ENCODE results near the gene SMARCA5.

Gene SMARCA5

DNA sequence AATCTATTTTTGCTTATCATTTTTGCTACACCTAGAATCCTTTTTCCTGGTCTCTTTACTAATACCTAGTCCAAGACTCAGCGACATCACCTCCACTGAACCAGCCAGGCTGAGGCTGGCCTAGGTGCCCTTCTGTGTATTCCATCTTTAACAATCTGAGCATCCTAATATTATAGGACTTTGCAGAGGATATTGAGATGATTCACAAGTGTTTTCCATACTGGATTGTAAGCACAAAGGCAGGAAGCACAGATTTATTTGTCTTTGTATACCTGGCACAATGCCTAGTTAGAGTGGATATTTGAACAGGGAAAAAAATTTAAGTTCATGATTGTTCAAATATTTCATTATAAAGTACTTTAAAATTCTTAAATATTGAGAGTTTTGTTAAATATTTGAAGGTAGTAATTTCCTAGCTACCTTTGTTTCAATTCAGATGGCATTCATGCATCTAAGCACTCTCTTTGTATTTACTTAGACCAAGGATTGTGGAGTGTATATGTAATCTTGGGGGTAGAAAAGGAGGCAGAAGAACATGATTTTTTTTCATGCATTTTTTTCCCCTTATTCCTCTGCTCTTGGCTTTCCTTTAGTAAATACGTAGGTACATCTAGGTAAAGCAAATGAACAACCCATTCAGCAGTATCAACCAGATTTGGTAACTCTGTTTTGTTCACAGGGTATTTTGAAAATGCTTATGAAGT, 18.4 kb downstream of the SMARCA5 start:
- FAIRE-seq (no peak), DNase-seq (ENCODE audit: extremely low spot score, insufficient read length, low read depth) (no peak)

DNA sequence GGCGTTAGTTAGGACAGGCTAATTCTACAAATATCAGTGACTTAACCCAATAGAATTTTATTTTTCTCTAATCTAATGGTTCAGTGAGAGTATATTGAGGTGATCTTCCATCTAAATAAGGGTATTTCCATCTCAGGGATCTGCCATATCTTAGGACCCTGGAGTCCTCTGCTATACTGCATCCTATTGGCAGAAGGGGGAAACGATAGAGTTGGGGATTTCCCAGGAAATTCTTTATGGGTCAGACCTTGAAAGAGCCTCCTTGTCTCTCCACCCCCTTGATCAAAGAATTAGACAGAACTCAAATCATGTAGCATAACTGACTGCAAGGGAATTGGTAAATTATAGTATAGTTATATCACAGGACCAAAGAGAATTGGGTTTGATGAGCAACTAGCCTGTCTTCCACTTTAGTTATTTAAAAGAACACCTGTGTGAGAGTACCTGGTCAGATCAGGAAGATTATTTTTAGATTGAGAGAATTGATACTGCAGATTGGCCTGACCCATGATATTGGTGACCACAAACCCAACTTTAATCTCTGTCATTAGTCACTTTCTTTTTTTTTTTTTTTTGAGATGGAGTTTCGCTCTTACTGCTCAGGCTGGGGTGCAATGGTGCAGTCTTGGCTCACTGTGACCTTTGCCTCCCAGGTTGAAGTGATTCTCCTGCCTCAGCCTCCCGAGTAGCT, 25.6 kb downstream of the SMARCA5 start:
- FAIRE-seq: peak; percentile 15

DNA sequence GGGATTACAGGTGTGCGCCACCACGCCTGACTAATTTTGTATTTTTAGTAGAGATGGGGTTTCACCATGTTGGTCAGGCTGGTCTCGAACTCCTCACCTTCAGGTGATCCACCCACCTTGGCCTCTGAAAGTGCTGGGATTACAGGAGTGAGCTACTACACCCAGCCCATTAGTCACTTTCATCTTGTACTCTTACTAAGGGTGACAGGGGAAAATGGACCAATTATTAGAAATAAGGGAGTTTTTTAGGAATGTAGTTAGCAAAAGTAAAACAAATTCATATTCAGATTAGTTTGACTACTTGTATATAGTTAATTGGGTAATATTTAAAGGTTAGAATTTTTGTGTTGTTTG, 26.1 kb downstream of the SMARCA5 start:
- no peak for DNase-seq (ENCODE audit: extremely low spot score, insufficient read length, low read depth)
- no peak for FAIRE-seq

More for the DNA sequence above, 25.6 kb downstream of the SMARCA5 start:
- no peak for DNase-seq (ENCODE audit: extremely low spot score, insufficient read length, low read depth)

DNA sequence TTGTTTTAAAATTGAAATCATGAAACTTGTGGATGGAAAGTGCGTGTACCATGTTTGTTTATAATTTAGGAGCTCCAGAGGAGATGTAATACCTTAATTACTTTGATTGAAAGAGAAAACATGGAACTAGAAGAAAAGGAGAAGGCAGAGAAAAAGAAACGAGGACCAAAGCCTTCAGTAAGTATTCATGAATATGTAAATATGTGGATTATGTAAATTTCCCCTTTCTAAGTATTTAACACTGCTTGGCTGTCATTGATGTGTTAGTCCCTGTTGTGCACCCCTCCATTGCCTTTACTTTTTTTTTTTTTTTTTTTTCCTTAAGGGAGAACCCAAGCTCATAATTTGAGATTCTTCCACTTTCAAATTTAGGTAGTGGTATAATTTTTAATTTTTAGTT, 36.4 kb downstream of the SMARCA5 start:
- no peak for FAIRE-seq
- no peak for DNase-seq (ENCODE audit: extremely low spot score, insufficient read length, low read depth)

DNA sequence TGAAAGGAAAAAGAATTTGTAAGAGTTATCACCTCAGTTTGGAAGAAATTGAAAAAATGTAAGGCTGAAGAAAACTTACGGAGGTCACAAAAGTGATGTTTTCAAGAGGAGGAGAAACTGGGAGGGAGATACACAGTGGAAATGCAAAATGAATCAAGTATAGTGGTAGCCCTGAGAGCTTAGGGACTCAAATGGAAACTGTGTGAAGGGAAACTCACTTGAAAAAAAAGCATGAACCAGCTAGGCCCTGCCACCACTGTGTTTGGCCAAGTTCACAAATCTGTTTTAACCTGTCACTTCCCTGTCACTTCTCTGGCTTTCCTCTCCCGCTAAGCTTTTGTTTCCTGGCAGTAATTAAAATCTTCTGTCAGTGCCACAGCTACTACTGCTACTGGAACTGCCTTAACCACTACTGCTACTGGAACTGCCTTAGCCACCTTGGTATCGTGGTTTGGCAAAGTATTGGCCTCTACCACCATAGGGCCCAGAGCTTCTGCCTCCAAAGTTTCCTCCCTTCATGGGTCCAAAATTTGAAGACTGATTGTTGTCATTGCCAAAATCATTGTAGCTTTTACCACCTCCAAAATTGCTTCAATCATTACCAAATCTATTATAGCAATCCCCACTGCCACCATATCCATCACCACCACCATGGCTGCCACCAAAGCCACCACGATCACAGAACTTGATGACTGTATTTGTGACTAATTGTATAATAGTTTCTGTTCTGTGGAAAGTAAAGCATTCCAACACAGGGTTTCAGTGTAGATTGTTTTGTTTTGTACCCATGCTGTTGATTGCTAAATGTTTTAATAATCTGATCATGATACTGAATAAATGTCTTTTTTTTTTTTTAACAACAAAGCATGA, 41.5 kb downstream of the SMARCA5 start:
- DNase-seq (ENCODE audit: extremely low spot score, insufficient read length, low read depth): no peak
- peak; percentile 75 for FAIRE-seq

DNA sequence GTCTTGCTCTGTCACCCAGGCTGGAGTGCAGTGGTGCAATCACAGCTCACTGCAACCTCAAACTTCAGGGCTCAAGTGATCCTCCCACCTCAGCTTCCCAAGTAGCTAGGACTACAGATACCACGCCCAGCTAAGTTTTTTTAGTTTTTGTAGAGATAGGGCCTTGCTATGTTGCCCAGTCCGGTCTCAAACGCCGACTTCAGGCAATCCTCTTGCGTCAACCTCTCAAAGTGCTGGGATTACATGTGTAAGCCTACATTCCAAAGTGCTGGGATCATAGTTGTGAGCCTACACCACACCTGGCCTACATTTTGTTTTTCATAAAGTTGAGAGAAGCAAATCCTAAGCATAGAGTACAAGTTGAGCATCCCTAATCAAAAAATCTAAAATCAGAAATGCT, 42.2 kb downstream of the SMARCA5 start:
- DNase-seq (ENCODE audit: extremely low spot score, insufficient read length, low read depth) (no peak), FAIRE-seq (no peak)

DNA sequence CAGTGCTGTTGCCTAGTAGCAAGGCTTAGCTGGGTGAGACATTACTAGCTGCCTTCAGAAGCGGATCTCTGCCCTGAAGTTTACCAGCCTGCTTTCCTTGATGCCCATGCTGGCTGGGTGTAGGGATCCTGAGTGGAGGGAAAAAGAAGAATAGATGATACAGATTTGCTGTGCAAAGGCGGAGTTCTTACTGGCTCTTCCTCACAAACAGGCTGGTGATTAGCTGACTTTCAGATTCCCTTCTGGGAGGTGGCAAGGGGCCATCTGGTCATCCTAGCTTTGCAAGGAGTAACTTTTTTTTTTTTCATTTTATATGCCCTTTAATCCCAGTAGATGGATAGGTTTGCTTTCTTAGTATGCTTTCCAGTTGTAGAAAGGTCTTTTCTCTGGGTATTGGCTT, 44.8 kb downstream of the SMARCA5 start:
- DNase-seq (ENCODE audit: extremely low spot score, insufficient read length, low read depth) (no peak), FAIRE-seq (no peak)

DNA sequence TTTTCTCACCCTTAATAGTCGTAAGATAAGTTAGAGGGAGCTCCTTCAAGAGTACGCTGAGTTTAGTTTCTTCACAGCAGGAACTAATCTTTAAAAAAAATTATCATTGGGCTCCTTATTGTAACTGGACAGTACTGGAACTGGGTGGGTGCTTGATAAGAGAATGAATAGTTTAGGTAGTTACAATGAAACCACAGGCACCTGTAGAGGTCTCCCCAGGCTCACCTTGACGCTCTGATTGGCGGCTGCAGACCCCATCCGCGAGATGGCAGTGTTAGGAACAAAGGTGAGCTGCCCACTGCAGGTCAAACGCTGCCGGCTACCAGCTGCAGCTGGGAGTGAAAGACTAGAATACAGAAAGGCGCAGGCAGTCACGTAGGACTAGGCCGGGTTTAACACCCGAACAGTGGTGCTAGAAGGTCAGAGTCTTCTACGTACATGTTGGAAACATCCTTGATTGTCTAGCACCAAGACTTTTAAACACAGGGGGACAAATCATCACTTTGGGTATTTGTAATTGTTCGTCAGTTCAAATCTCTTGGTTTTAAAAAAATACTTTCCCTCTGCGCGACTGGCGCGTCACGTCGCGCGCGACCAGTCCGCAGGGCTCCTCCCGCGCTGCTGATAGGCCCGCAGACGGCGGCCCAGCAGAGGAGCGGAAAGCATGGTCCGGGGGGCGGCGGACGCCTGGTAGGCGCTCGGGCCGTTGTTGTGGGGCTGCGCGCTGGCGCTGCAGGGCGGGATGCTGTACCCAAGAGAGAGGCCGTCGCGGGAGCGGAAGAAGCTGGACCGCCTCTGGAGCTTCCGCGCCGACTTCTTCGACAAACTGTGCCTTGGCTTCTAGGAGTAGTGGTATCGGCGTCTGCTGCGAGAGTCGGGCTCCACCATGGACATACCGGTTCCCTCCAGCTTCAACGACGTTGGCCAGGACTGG, 45.6 kb downstream of the SMARCA5 start:
- FAIRE-seq (peak; percentile 87), DNase-seq (ENCODE audit: extremely low spot score, insufficient read length, low read depth) (peak; percentile 53)

DNA sequence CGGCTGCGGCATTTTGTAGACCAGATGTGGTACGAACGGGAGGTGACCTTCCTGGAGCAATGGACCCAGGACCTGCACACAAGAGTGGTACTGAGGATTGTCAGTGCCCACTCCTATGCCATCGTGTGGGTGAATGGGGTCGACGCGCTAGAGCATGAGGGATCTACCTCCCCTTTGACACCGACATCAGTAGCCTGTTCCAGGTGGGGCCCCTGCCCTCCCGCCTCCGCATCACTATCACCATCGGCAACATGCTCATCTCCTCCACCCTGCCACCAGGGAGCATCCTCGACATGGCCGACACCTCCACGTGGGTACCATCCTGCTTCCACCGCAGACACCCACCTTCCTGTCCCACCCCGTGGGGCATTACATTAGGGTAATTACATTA, 46.2 kb downstream of the SMARCA5 start:
- FAIRE-seq: no peak
- no peak for DNase-seq (ENCODE audit: extremely low spot score, insufficient read length, low read depth)

DNA sequence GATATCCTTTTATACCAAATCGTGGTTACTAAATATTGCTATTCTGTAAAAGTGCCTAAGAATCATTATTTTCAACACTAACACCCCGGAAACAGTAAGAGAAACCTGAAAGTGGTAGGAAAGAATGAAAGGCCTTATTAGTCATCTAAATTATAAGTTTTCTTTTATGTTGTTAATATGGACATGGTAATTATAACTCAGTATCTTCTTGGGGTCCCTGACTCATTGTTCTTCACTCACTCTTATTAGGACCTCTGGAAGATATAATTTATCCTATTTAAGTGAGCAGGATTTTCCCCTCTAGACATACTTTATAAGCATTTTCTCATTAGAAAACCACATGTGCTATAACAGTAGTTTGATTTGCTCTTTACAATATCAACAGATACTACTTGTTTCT, 51.0 kb downstream of the SMARCA5 start:
- no peak for DNase-seq (ENCODE audit: extremely low spot score, insufficient read length, low read depth)
- FAIRE-seq: no peak

DNA sequence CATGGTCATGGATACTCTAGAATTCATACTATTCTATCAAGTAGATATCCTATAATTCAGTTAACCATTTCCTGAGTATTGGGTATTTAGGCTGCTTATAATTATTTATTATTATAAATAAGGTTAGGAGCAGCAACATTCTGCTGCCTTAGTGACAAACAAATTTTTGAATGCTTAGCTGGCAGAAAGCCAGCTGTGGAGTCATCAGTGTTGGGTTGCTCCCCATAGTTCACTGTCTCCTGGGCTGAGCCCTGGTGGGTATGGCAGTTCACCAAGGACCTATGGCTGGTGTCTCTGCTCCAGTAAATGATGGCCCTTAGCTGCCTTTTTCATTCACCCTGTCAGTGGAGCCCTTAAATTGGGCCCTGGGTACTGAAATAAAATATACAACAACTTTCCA, 61.8 kb downstream of the SMARCA5 start:
- DNase-seq (ENCODE audit: extremely low spot score, insufficient read length, low read depth) (no peak), FAIRE-seq (no peak)

DNA sequence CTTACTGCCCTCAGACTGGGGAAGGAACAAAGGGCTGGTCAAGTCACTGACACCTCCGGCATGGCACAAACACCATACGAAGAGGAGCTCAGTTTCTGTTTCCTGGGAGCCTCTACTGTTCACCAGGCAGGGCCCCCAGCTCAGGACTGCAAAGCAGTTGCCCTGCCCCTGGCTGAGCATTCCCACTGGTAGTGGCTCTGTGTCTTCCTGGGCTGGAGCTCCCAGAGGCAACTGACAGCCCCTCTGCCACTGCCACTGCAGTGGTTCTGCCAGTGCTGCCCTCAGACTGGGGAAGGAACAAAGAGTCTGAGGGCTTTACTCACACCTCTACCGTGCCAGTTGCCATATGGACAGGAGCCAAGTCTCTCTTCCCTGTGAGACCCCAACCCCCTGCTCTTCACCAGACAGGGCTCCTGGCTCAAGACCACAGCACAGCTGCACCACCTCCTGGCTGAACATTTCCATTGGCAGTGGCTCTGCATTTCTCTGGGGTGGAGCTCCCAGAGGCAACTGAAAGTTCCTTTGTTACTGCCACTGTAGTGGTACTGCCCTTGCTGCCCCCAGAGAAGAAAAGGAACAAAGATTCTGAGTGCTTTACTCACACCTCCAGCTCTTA, 67.9 kb downstream of the SMARCA5 start:
- FAIRE-seq (no peak), DNase-seq (ENCODE audit: extremely low spot score, insufficient read length, low read depth) (no peak)

DNA sequence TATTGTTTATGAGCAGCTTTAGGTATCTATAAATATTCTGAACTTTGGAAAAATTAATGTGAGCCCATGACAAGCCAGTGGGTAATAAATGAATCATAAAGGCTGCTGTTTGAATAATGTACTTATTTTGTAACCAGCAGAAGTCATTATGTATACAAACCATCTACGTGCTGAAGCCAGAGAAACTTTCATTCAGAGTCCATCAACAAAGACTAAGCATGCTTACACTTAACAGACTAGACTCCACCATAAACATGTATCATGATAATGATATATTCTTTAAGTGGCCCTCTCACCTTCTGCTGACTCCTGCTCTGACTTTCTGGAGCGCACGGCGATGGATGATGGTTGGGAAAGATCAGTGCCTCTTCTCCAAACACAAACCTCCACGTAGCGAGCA, 72.0 kb downstream of the SMARCA5 start:
- no peak for DNase-seq (ENCODE audit: extremely low spot score, insufficient read length, low read depth)
- no peak for FAIRE-seq

DNA sequence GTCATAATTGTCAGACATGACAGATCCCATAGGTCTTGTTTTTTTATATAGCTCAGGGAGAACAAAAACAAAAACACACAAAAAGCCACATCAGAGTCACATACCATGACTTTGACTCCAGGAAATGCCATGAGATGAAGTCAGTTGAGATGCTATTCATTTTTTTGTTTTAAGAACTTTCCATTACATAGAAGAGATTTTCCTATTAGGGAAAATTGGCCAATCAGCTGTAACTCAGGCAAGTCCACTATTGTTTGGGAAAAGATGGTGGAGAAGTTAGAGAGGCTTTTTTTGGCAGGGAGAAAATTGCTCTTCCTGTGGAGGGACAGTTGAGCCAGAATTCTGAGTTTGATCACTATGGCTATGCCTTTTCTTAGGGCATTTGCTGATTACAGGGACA, 72.6 kb downstream of the SMARCA5 start:
- FAIRE-seq: no peak
- no peak for DNase-seq (ENCODE audit: extremely low spot score, insufficient read length, low read depth)

DNA sequence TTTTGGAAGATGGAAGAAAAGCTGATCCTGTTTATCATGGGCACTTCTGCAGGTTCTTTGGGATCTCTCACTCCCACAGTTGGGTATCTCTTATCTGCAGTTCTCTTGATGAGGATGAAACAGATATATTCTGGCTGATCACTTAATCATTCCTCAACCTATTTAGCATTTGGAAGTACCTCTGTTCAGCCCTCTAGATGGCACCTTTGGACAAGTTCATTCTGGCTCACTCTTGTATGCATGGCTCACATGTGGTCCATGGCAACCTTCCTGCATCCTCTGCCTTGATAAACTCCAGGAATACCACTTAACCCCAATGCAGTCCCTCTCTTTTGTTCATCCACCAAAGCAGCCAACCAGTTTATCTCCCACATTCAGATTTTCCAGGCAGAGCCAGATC, 74.2 kb downstream of the SMARCA5 start:
- FAIRE-seq: no peak

DNA sequence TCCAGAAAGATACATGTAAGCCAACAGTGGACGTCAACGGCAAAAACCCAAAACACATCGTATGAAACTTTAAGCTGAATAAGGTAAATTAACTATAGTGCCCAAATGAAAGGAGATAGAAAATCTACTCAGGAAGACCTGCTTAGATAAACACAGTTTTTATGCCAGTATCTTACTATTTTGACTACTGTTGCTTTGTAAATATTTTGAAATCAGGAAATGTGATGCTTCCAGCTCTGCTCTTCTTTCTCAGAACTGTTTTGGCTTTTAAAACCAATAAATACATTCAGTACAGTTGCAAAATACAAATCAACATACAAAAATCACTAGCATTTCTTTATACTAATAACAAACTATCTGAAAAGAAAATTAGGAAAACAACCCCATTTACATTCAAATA, 83.8 kb downstream of the SMARCA5 start:
- no peak for FAIRE-seq
- no peak for DNase-seq (ENCODE audit: extremely low spot score, insufficient read length, low read depth)

More for the DNA sequence above, 74.2 kb downstream of the SMARCA5 start:
- no peak for DNase-seq (ENCODE audit: extremely low spot score, insufficient read length, low read depth)

DNA sequence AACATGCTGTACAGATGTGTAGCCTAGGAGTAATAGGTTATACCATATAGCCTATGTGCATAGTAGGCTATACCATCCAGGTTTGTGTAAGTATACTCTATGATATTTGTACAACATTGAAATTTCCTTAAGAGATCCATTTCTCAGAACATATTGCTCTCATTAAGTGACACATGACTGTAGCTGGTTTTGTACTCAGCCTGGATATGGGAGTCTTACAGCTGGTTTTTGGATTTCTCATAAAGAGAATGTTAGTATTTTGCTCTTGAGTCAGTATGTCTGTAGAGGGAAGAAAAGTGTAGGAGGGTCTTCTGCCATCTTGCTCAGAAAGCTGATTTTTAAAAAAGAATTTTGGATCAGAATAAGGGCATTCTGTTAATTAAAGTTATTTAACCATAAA, 85.3 kb downstream of the SMARCA5 start:
- no peak for DNase-seq (ENCODE audit: extremely low spot score, insufficient read length, low read depth)

DNA sequence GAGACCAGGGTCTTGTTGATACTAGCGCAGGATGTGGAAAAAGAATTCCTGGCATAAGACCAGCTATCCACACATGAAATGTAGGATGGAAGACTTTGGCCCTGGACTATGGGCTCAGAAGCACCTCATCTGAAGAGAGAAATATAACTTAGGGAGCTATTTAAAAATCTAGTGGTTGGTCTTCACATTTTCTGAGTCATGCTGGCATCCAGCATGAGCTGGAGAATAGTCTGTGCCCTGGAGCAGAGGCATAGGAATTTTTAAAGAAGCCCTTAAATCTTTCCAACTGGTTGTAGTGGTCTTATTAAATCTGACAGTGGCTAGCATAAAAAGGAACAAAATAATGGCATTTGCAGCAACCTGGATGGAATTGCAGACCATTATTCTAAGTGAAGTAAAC, 86.3 kb downstream of the SMARCA5 start:
- no peak for DNase-seq (ENCODE audit: extremely low spot score, insufficient read length, low read depth)

More for the DNA sequence above, 85.3 kb downstream of the SMARCA5 start:
- FAIRE-seq: no peak

DNA sequence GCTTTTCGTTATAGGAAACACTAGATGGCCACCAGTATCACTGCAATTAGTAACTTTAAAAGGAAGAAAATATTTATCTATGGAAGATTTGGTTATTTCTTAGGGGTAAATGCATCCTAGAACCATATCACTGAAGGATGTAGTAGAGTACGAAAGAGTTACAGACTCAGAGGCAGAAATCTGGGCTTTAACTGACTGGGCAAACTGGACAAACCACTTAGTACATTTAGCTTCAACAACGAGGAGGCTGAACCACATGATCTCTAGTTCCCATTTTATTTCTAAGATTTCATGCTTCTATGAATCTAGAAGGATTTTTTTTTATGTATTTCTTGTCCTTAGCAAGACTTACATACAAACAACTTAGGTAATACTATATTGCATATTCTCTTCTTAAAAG, 93.0 kb downstream of the SMARCA5 start:
- no peak for DNase-seq (ENCODE audit: extremely low spot score, insufficient read length, low read depth)
- FAIRE-seq: no peak

More for the DNA sequence above, 86.3 kb downstream of the SMARCA5 start:
- FAIRE-seq: no peak
